IPS-15b (cell line): ENCODE results near the gene RTN4IP1.

Experiments used
- H3K27me3 ChIP-seq: one replicate; pipeline ENCODE4 v1.6.1; 2013; ENCODE audit warnings: low read length; ENCODE audit not compliant: control insufficient read depth, insufficient read depth
- H3K36me3 ChIP-seq: one replicate; pipeline ENCODE4 v1.6.1; 2013; ENCODE audit warnings: low read length; ENCODE audit not compliant: control insufficient read depth, insufficient read depth
- H3K4me1 ChIP-seq: one replicate; pipeline ENCODE4 v1.6.1; 2013; ENCODE audit warnings: mild to moderate bottlenecking, low read length; ENCODE audit not compliant: control insufficient read depth, insufficient read depth
- H3K4me3 ChIP-seq: one replicate; pipeline ENCODE4 v1.5.1; 2013; ENCODE audit warnings: low read depth, low read length
- H3K9ac ChIP-seq: one replicate; pipeline ENCODE4 v1.6.1; 2013; ENCODE audit warnings: low read depth, mild to moderate bottlenecking, low read length
- H3K9me3 ChIP-seq: one replicate; pipeline ENCODE4 v1.6.1; 2013; ENCODE audit warnings: mild to moderate bottlenecking, low read length; ENCODE audit not compliant: control insufficient read depth, insufficient read depth

Gene RTN4IP1

GRCh38 chr6:106539936-106540335, 89.4 kb downstream of the RTN4IP1 start:
- Histone ChIP-seq H3K9me3 (no peaks in the 10 kb centered on the region), H3K36me3 (no peaks in the 10 kb centered on the region), H3K4me1 (no peaks in the 10 kb centered on the region), H3K27me3 (no peaks in the 10 kb centered on the region), H3K9ac (peak overlapping the region; percentile 18), H3K4me3 (no peak overlapping the region)

GRCh38 chr6:106538145-106538544, 91.2 kb downstream of the RTN4IP1 start:
- H3K9me3 ChIP-seq = no peaks in the 10 kb centered on the region
- no peaks in the 10 kb centered on the region for H3K27me3 ChIP-seq
- H3K9ac ChIP-seq = no peak overlapping the region
- H3K4me3 ChIP-seq = no peak overlapping the region
- no peaks in the 10 kb centered on the region for H3K4me1 ChIP-seq
- no peaks in the 10 kb centered on the region for H3K36me3 ChIP-seq

- Histone ChIP-seq H3K9me3 (no peaks in the 10 kb centered on the region), H3K9ac (no peak overlapping the region), H3K4me1 (no peaks in the 10 kb centered on the region), H3K4me3 (no peak overlapping the region), H3K27me3 (no peaks in the 10 kb centered on the region), H3K36me3 (no peaks in the 10 kb centered on the region)
Observed at GRCh38 chr6:106537662-106538061, 91.6 kb downstream of the RTN4IP1 start.

- Histone ChIP-seq H3K4me1 (no peaks in the 10 kb centered on the region), H3K9ac (no peak overlapping the region), H3K27me3 (no peaks in the 10 kb centered on the region), H3K4me3 (no peak overlapping the region), H3K9me3 (no peaks in the 10 kb centered on the region), H3K36me3 (no peaks in the 10 kb centered on the region)
Observed at GRCh38 chr6:106536851-106537250, 92.4 kb downstream of the RTN4IP1 start.

- Histone ChIP-seq H3K4me1 (no peaks in the 10 kb centered on the region), H3K4me3 (no peak overlapping the region), H3K27me3 (no peaks in the 10 kb centered on the region), H3K9ac (no peak overlapping the region), H3K36me3 (no peaks in the 10 kb centered on the region), H3K9me3 (no peaks in the 10 kb centered on the region)
Observed at GRCh38 chr6:106536357-106536756, 92.9 kb downstream of the RTN4IP1 start.

- Histone ChIP-seq H3K36me3 (no peaks in the 10 kb centered on the region), H3K9me3 (no peaks in the 10 kb centered on the region), H3K4me1 (no peaks in the 10 kb centered on the region), H3K9ac (no peak overlapping the region), H3K27me3 (no peaks in the 10 kb centered on the region), H3K4me3 (no peak overlapping the region)
Observed at GRCh38 chr6:106535012-106535411, 94.3 kb downstream of the RTN4IP1 start.

- no peaks in the 10 kb centered on the region for H3K9me3 ChIP-seq
- H3K27me3 ChIP-seq = no peaks in the 10 kb centered on the region
- H3K36me3 ChIP-seq = no peaks in the 10 kb centered on the region
- H3K4me3 ChIP-seq = no peak overlapping the region
- H3K9ac ChIP-seq = no peak overlapping the region
- no peaks in the 10 kb centered on the region for H3K4me1 ChIP-seq
Observed at GRCh38 chr6:106534564-106534982, 94.7 kb downstream of the RTN4IP1 start.

- Histone ChIP-seq H3K9ac (no peak overlapping the region), H3K27me3 (no peaks in the 10 kb centered on the region), H3K4me1 (no peaks in the 10 kb centered on the region), H3K4me3 (no peak overlapping the region), H3K9me3 (no peaks in the 10 kb centered on the region), H3K36me3 (no peaks in the 10 kb centered on the region)
Observed at GRCh38 chr6:106534004-106534403, 95.3 kb downstream of the RTN4IP1 start.

GRCh38 chr6:106533054-106533453, 96.2 kb downstream of the RTN4IP1 start:
- Histone ChIP-seq H3K9ac (no peak overlapping the region), H3K4me1 (no peaks in the 10 kb centered on the region), H3K9me3 (no peaks in the 10 kb centered on the region), H3K27me3 (no peaks in the 10 kb centered on the region), H3K36me3 (no peaks in the 10 kb centered on the region), H3K4me3 (no peak overlapping the region)

GRCh38 chr6:106530502-106530901, 98.8 kb downstream of the RTN4IP1 start:
- Histone ChIP-seq H3K9me3 (no peaks in the 10 kb centered on the region), H3K4me3 (no peak overlapping the region), H3K27me3 (no peaks in the 10 kb centered on the region), H3K9ac (no peak overlapping the region), H3K36me3 (no peaks in the 10 kb centered on the region), H3K4me1 (no peaks in the 10 kb centered on the region)

- Histone ChIP-seq H3K9me3 (no peaks in the 10 kb centered on the region), H3K4me3 (no peak overlapping the region), H3K9ac (no peak overlapping the region), H3K27me3 (no peaks in the 10 kb centered on the region), H3K4me1 (no peaks in the 10 kb centered on the region), H3K36me3 (no peaks in the 10 kb centered on the region)
Observed at GRCh38 chr6:106530026-106530425, 99.3 kb downstream of the RTN4IP1 start.

- Histone ChIP-seq H3K36me3 (no peaks in the 10 kb centered on the region), H3K27me3 (no peaks in the 10 kb centered on the region), H3K9ac (no peak overlapping the region), H3K9me3 (no peaks in the 10 kb centered on the region), H3K4me1 (no peaks in the 10 kb centered on the region), H3K4me3 (no peak overlapping the region)
Observed at GRCh38 chr6:106529438-106529837, 99.9 kb downstream of the RTN4IP1 start.

GRCh38 chr6:106528521-106528920, 100.8 kb downstream of the RTN4IP1 start:
- Histone ChIP-seq H3K4me3 (no peak overlapping the region), H3K9me3 (no peaks in the 10 kb centered on the region), H3K9ac (no peak overlapping the region), H3K4me1 (no peaks in the 10 kb centered on the region), H3K36me3 (no peaks in the 10 kb centered on the region), H3K27me3 (no peaks in the 10 kb centered on the region)
